ENCODE data around the gene HPSE2.

HPSE2 gene

GRCh38 chr10:98833542-98833941 is 402.1 kb downstream of the HPSE2 start:
- DNase-seq (ENCODE audit: low read depth): no peak

GRCh38 chr10:98832738-98833137 is 402.9 kb downstream of the HPSE2 start:
- no peak for DNase-seq (ENCODE audit: low read depth)

- DNase-seq (ENCODE audit: low read depth): no peak
These were observed 403.5 kb downstream of the HPSE2 start for GRCh38 chr10:98832196-98832595.

DNA sequence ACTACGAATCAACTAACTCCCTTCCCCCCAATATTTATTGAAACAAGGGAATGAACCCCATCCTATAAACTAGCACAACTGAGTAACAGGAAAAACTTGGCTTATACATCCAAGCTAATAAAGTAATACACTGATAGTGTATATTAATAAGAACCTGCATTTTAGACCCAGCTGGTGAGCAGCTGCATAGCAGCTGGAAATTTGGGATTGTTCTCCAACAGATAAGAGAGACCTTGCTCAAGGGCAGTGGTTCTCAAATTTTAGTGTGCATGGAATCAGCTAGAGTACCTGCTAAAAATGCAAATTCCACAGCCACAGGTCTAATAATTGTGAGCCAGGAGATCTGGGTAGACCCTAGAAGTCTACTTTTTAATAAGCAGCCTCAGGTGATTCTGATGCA is 404.3 kb downstream of the HPSE2 start:
- DNase-seq (ENCODE audit: low read depth): no peak

DNA sequence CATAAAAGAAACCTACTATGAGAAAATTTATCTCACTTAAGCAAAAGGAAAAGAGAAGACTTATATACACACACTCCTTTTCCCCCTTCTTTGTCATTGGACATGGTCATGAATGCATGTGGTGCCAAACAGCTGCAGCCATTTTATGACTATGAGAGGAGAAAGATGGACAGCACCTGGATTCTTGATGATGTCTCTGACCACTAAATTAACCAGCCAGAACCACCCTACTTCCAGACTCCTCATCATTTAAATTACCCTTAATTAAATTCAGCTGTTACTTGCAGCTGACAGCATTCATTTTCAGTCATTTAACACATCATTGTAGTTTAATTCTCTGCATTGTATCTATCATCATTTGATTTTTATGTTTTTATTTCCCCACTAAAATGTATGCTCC is 409.9 kb downstream of the HPSE2 start:
- DNase-seq (ENCODE audit: low read depth): no peak

DNA sequence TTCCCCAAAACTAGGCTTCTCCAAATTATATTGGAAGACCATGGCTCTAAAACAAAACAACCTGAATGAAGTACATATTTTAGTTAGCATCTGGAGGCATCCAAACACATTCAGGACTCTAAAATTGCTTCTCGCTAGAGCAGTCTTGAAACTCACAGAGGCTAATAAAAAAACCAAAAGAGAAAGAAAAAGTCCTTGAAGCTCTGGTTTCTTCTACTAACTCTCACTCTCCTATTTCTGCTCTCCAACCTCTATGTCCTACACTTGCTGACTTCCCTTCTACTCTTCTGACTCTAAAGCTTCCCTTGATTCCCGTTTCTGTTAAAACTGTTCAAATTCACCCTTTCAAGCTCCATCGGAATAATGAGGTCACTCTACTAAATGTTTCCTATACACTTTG is 418.3 kb downstream of the HPSE2 start:
- DNase-seq (ENCODE audit: low read depth): no peak

- no peak for DNase-seq (ENCODE audit: low read depth)
These were observed 420.4 kb downstream of the HPSE2 start for GRCh38 chr10:98815039-98815885.

GRCh38 chr10:98814470-98814869 is 421.2 kb downstream of the HPSE2 start:
- DNase-seq (ENCODE audit: low read depth): no peak

DNA sequence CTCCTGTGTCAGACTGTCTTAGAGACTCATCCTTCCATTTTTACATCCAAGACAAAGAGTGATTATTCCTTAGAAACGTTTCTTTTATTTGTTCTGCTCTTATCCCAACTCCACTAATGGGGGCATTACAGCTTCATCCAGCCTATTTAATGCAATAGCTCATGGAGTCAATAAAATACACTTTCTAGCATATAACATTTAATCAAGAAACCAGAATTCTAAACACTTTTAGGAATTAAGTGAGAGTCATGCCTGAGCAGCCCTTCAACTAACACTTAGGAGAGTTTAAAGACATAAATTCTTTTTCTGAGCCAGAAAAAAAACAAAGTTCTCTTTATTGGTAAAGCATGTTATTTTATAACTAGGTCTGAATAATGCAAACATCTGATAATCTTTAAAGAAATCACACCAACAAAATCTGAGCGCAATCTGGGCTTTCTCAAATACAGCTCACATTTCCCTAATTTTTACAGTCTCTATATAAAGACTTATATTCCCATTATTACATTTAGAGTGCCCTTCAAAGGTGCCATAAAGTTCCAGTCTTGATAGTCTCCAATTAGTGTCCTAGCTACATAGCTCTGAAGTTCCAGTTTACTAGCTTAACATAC is 427.3 kb downstream of the HPSE2 start:
- no peak for DNase-seq (ENCODE audit: low read depth)

DNA sequence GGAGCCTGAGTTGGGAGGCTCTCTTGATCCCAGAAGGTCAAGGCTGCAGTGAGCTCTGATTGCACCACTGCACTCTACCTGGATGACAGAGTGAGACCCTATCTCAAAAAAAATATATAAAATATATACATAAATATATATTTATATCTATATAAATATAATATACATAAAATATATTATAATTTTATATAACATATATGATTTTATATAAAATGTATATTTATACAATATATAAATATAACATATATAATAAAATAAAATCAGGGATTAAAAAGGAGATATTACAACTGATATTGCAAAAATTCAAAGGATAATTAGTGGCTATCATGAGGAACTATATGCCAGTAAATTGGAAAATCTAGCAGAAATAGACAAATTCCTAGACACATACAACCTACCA is 435.4 kb downstream of the HPSE2 start:
- DNase-seq (ENCODE audit: low read depth): no peak

GRCh38 chr10:98795467-98795866 is 440.2 kb downstream of the HPSE2 start:
- DNase-seq (ENCODE audit: low read depth): no peak

- DNase-seq (ENCODE audit: low read depth): no peak
These were observed 444.8 kb downstream of the HPSE2 start for GRCh38 chr10:98790817-98791216.

- DNase-seq (ENCODE audit: low read depth): no peak
These were observed 457.3 kb downstream of the HPSE2 start for GRCh38 chr10:98778277-98778759.

DNA sequence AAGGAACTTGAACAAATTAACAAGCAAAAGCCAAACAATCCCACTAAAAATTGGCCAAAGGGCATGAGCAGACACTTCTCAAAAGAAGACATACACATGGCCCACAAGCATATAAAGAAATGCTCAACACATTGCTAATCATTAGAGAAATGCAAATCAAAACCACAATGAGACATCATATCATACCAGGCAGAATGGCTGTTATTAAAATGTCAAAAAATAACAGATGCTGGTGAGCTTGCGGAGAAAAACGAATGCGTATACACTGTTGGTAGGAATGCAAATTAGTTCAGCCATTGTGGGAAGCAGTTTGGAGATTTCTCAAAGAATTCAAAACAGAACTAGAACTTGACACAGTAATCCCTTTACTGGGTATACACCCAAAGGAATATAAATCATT is 477.2 kb downstream of the HPSE2 start:
- DNase-seq (ENCODE audit: low read depth): no peak

- no peak for DNase-seq (ENCODE audit: low read depth)
These were observed 487.4 kb downstream of the HPSE2 start for GRCh38 chr10:98748298-98748697.

GRCh38 chr10:98745645-98746044 is 490.0 kb downstream of the HPSE2 start:
- no peak for DNase-seq (ENCODE audit: low read depth)

DNA sequence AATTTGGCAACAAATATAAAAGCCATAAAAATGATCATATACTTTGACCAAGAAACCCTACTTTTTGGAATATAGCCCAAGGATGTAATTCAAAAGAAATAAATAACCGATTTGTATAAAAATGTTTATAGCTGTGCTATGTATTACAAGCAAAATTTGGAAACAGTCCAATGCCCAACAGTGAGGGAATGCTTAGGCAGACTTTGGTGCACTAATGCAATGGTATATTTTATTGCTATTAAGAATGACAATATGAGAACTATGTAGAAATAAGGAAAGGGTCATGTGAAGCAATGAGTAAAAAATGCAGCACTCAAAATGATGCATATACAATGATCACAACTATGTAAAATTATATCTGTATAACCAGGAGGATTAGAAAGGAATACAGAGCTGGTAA is 515.1 kb downstream of the HPSE2 start:
- DNase-seq (ENCODE audit: low read depth): no peak

DNA sequence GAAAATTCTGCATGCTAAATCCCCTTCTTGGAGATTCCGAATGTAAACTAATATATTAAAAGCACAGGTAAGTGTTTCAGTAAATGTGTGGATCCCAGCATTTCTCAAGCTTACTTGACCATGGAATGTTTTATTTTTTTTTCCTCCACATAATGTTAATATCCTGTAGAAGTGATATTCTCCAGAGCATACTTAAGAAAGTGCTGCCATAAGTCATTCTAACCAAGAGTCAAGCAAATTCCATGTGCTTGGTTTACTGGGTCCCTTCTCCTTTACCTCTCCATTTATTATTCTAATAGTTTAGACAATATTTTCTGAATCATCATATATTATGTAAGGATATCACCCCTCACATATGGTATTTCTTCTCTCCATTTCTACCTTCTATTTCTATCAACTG is 522.1 kb downstream of the HPSE2 start:
- DNase-seq (ENCODE audit: low read depth): no peak

DNA sequence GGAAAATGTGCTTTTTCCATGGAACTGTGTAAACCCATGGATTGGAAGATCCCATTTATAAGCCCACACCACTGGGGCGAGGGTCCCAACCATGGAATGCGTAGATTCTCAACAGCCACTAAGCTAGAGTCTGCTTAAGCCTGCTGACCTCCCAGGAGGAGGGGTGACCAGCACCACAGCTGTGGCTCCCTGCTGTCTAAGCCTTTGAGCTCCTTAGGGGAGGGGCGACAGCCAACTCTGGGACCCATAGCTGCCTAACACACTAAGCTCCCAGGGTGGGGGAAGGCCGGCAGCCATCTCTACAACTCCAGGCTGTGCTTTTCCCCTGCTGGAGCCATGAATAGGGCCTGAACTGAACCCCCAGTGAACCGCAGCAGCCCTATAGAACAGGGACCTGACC is 539.1 kb downstream of the HPSE2 start:
- no peak for DNase-seq (ENCODE audit: low read depth)

GRCh38 chr10:98694883-98695282 is 540.8 kb downstream of the HPSE2 start:
- DNase-seq (ENCODE audit: low read depth): no peak

DNA sequence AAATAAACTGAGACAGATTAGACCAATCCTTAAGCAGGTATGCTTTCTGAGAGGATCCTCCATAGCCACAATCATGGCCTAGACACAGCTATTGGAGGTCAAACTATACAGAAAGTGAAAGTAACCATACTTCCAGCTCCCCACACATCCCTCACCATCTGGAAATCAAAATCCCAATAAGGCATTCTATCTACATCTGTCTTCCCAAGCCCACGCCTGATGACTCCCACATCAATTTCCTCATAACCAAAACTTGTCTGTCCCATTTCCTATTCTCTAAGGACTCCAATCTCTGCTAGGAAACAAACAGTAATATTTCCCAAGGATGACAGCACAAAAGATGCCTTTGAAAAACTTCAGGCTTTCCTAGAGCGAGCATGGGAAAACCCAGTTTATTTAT is 541.6 kb downstream of the HPSE2 start:
- no peak for DNase-seq (ENCODE audit: low read depth)

DNA sequence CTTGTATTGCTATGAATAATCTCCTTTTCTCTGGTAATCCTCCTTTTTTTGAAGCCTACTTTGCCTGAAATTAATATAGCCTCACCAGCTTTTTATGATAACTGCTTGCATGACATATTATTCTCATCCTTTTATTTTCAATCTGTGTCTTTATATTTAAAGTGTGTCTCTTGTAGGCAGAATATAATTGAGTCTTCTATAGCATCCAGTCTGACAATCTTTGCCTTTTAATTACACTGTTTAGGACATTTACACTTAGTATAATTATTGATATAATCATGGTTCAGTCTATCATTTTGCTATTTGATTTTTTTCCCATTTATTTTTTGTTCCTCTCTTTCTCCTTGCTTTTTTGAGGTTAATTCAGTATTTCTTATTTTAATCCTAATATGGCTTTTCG is 548.0 kb downstream of the HPSE2 start:
- no peak for DNase-seq (ENCODE audit: low read depth)

DNA sequence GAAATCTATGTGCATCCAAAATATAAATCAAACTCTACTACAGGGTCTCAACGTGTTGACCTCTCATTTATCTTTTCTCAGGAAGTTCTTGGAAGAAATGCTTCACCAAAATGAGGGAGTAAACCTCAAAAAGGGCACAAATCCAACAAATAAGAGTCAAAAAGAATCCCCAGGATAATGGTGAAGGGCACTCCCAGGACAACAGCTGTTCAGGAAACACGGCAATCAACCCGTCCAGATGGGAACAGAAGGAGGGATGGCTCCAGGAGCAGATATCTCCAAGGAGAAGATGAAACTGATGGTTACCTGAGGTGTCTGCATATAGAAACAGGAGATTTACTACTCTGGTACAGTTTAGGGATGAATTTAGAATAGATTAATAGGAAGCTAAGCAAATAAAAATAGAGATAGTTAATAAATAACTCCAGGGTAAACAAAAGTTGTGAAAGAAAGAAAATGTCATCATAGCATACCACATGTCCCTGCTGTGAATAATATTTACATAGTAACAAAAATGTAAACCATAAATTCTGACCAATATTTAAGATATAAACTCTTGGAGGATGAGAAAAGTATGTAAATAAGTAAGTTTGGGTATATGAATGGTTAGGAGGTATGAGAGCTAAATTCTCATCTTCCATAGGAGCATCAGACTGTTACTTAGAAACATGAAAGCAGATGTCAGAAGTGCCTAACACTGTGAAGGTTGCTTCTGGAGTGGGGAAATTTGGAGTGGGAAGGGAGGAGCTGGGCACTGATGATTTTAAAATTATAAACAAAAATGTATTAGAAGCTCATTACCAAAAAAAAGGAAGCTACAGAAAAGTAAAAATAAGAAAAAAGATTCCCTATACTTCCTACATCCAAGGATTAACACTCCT is 551.4 kb downstream of the HPSE2 start:
- no peak for DNase-seq (ENCODE audit: low read depth)

Measured in HS-27A (cell line).